Endodermal cell (in vitro differentiated cells): ENCODE data around the gene CRTAC1. TPM values are rescaled to one million over a fixed set of nuclear protein-coding genes. Genes with fewer than 3 reads are reported as not detected.

Source experiments
- DNase-seq: peaks from one replicate; pipeline ENCODE4 v3.0.0-alpha.2; 2017
- H3K27ac ChIP-seq: 2 replicates; pipeline ENCODE4 v1.5.1; 2013; ENCODE audit warnings: mild to moderate bottlenecking, low read depth, low read length, moderate library complexity
- H3K27me3 ChIP-seq: 2 replicates; pipeline ENCODE4 v1.6.1; 2013; ENCODE audit warnings: mild to moderate bottlenecking, low read length, moderate library complexity; ENCODE audit not compliant: insufficient read depth, control insufficient read depth, poor library complexity, severe bottlenecking
- H3K36me3 ChIP-seq: 2 replicates; pipeline ENCODE4 v1.7.0; 2013; ENCODE audit warnings: mild to moderate bottlenecking, low read length, moderate library complexity; ENCODE audit not compliant: control insufficient read depth, insufficient read depth
- H3K4me1 ChIP-seq: one replicate; pipeline ENCODE4 v1.7.0; 2013; ENCODE audit warnings: low read length; ENCODE audit not compliant: control insufficient read depth, insufficient read depth
- H3K4me3 ChIP-seq: 2 replicates; pipeline ENCODE4 v1.5.1; 2013; ENCODE audit warnings: mild to moderate bottlenecking, low read length, moderate library complexity
- H3K9ac ChIP-seq: 2 replicates; pipeline ENCODE4 v1.6.1; 2013; ENCODE audit warnings: mild to moderate bottlenecking, low read length, moderate library complexity; ENCODE audit not compliant: poor library complexity, severe bottlenecking; ENCODE audit errors: extremely low read depth
- H3K9me3 ChIP-seq: 2 replicates; pipeline ENCODE4 v1.6.1; 2013; ENCODE audit warnings: mild to moderate bottlenecking, low read length, moderate library complexity; ENCODE audit not compliant: control insufficient read depth
- H3K27ac Mint-ChIP-seq: 2 replicates; pipeline ENCODE4 v1.8.0; 2020; ENCODE audit warnings: mixed read lengths
- H3K27me3 Mint-ChIP-seq: 2 replicates; pipeline ENCODE4 v1.8.0; 2021; ENCODE audit warnings: mild to moderate bottlenecking, mixed read lengths; ENCODE audit not compliant: insufficient read depth
- H3K36me3 Mint-ChIP-seq: 2 replicates; pipeline ENCODE4 v1.8.0; 2020; ENCODE audit warnings: low read depth, mixed read lengths
- H3K4me1 Mint-ChIP-seq: 2 replicates; pipeline ENCODE4 v1.8.0; 2020; ENCODE audit warnings: mixed read lengths
- H3K4me3 Mint-ChIP-seq: 2 replicates; pipeline ENCODE4 v1.8.0; 2020; ENCODE audit warnings: mild to moderate bottlenecking, moderate library complexity, mixed read lengths
- H3K9me3 Mint-ChIP-seq: 2 replicates; pipeline ENCODE4 v1.8.0; 2020; ENCODE audit warnings: mild to moderate bottlenecking, mixed read lengths
- CTCF ChIP-seq: fragments of 200-600 bp; sonication (generic); conservative IDR thresholded peaks from 2 replicates; pipeline ENCODE4 v1.5.0; 2021; ENCODE audit warnings: antibody characterized with exemption, mild to moderate bottlenecking
- WGBS, 2 experiments: methylation state at CpG; one replicate each; pipeline versions ENCODE4 v1.1.5 to v1.1.7; 2013; ENCODE audit warnings: missing lambda C conversion rate in 2 of 2, mixed read lengths in 1 of 2; ENCODE audit not compliant: insufficient coverage in 1 of 2, insufficient read length in 1 of 2; 5-methylcytosine and 5-hydroxymethylcytosine counted together
- total RNA-seq, 2 donors: library from RNA; stranded (reverse); fragmentation: NEBNext Ultra II Directional in 1 of 2; extraction: Animal tissue kit (Norgen Biotek cat#: 25700) in 1 of 2; gene quantifications; 2 replicates in 1 of 2; 3 replicates in 1 of 2; pipeline ENCODE4 v1.2.1, GENCODE V29; 2021

Gene CRTAC1
- total RNA-seq, 2 donors from 2014 or later: 0.13 to 0.24 TPM

GRCh38 chr10:98013776-98014175 lies 16.6 kb downstream of the CRTAC1 start:
- H3K4me3 Mint-ChIP-seq: no peak overlapping the region
- no peaks in the 10 kb centered on the region for H3K4me1 ChIP-seq
- TF ChIP-seq CTCF: no peak
- H3K9me3 ChIP-seq: no peaks in the 10 kb centered on the region
- H3K9ac ChIP-seq: no peak overlapping the region
- no peaks in the 10 kb centered on the region for H3K36me3 ChIP-seq
- 93 to 96% methylated on average over 2 to 3 of the region's 3 CpGs for WGBS, 2 experiments
- H3K27ac Mint-ChIP-seq: no peak overlapping the region
- no peaks in the 10 kb centered on the region for H3K9me3 Mint-ChIP-seq
- H3K27me3 ChIP-seq: peaks cover 12% of the 10 kb centered on the region
- no peaks in the 10 kb centered on the region for H3K36me3 Mint-ChIP-seq
- no peak for DNase-seq
- H3K27ac ChIP-seq: no peak overlapping the region
- H3K4me3 ChIP-seq: no peak overlapping the region
- H3K27me3 Mint-ChIP-seq: peaks cover 12% of the 10 kb centered on the region
- H3K4me1 Mint-ChIP-seq: no peaks in the 10 kb centered on the region

- 82 to 89% methylated on average over 4 of the region's 4 CpGs for WGBS, 2 experiments
- Mint-ChIP-seq H3K27ac (no peak overlapping the region), H3K4me3 (no peak overlapping the region), H3K9me3 (no peaks in the 10 kb centered on the region), H3K27me3 (peaks cover 11% of the 10 kb centered on the region), H3K4me1 (no peaks in the 10 kb centered on the region), H3K36me3 (no peaks in the 10 kb centered on the region)
- TF ChIP-seq CTCF: peak; percentile 72
- H3K9me3 ChIP-seq: no peaks in the 10 kb centered on the region
- H3K36me3 ChIP-seq: no peaks in the 10 kb centered on the region
- no peak overlapping the region for H3K4me3 ChIP-seq
- no peak overlapping the region for H3K27ac ChIP-seq
- H3K4me1 ChIP-seq: no peaks in the 10 kb centered on the region
- H3K27me3 ChIP-seq: peaks cover 12% of the 10 kb centered on the region
- H3K9ac ChIP-seq: no peak overlapping the region
- DNase-seq: peak; percentile 75
Observed at GRCh38 chr10:98013122-98013521, 17.3 kb downstream of the CRTAC1 start.

- H3K4me1 ChIP-seq: no peaks in the 10 kb centered on the region
- Mint-ChIP-seq H3K9me3 (no peaks in the 10 kb centered on the region), H3K27me3 (peaks cover 16% of the 10 kb centered on the region), H3K4me1 (no peaks in the 10 kb centered on the region), H3K27ac (no peak overlapping the region), H3K4me3 (no peak overlapping the region), H3K36me3 (no peaks in the 10 kb centered on the region)
- WGBS, 2 experiments: 38 to 50% methylated on average over 2 of the region's 2 CpGs
- no peak for DNase-seq
- H3K9ac ChIP-seq: no peak overlapping the region
- no peaks in the 10 kb centered on the region for H3K36me3 ChIP-seq
- TF ChIP-seq CTCF: no peak
- H3K27me3 ChIP-seq: peaks cover 12% of the 10 kb centered on the region
- no peaks in the 10 kb centered on the region for H3K9me3 ChIP-seq
- H3K4me3 ChIP-seq: no peak overlapping the region
- no peak overlapping the region for H3K27ac ChIP-seq
Observed at GRCh38 chr10:98012644-98013043, 17.8 kb downstream of the CRTAC1 start.
